GM04503 (cell line): ENCODE measurements around the gene CCDC192.
A peak's percentile ranks its signal among the peaks of the same experiment; 100 is the strongest.

Experiments
- DNase-seq: peaks from one replicate; pipeline ENCODE4 v3.0.0-alpha.2; 2012; ENCODE audit warnings: low read depth

CCDC192 gene

DNA sequence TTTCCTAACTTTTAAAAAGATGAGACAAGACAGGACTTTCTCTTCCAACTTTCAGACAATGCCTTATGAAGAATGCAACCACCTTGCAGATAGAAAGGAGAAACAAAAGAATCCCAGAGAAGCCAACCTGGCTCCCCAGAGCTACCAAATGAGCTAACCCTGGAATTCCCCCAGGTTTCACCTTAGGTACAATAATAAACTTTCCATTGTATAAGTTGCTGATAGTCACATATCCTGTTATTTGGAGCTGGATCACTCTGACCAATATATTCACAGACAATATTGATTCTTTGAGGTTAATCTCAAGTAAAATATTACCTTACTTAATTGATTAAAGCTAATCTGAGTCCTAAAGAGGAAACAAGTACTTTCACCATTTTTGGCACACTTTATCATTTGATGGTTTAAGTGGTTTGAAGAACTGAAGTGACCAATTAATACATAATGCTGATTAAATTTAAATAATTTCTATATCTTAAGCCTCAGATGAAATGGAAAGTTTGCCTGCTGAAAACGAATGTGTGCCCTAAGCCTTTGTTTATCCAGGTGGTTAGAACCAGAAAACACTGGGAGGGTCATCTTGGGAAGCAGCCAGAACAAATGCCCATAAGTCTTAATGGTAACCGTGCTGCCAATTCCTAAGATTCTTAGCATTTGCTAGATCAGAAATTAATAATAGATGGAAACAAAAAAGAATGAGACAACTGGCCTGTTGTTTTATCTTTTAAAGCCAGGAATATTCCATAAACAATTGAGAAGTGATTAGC is 220.8 kb downstream of the CCDC192 start:
- no peak for DNase-seq

DNA sequence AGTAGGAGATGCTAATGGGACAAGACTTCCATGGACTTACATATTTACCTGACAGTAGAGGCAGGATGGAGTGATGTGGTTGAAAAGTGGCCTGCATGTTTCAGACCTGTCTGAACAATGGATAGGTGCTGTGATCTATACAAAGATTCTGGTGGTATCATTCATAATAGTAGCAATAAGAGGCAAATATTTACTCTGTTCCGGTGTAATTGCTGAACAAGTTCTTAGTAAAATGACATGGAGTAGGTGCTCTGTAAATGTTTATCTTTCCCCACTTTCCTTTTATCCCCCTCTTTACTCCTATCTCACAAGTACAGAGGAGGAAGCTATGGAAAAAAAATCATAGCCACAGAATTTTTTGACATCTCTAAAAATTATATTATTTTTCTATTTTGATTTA is 221.4 kb downstream of the CCDC192 start:
- DNase-seq: no peak

- DNase-seq: no peak
Observed at GRCh38 chr5:127925916-127926315, 222.7 kb downstream of the CCDC192 start.

- no peak for DNase-seq
Observed at GRCh38 chr5:127926974-127927373, 223.8 kb downstream of the CCDC192 start.

GRCh38 chr5:127928053-127928452 is 224.9 kb downstream of the CCDC192 start:
- DNase-seq: no peak

DNA sequence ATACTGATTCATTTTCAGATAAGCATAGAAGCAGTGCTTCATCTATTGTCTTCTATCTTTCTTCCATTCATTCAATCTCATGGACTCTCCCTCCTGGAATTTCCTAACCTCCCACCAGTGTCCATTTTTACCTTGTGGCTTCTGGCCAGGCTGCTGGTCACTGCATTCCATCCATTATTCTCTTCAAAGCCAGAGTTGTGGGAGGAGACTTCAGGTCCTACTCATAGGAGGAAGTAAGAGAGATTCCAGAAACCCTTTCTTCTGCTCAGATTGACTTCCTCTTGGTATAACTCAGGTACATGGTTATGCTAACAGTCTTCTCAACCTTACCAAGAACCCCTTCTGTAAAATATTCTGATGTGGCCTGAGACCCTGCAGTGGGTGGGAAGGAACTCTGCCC is 227.1 kb downstream of the CCDC192 start:
- no peak for DNase-seq

DNA sequence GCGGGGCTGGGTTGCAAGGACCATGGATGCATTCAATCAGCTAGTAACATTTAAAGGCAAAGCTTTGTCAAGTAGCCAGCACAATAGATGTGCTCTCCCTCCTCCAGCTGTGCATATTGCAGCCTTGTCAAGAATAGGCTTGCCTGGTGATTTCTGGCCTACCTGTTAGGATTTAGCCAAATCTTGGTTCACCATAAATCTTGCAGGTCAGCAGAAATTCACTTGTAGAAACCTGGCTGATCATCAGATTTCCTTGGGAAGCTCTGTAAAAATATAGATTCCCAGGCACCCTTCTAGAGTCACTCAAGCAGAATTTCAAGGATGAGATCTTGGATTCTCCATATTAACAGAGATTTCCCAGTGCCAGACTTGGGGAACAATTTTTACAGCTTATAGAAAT is 228.2 kb downstream of the CCDC192 start:
- no peak for DNase-seq

DNA sequence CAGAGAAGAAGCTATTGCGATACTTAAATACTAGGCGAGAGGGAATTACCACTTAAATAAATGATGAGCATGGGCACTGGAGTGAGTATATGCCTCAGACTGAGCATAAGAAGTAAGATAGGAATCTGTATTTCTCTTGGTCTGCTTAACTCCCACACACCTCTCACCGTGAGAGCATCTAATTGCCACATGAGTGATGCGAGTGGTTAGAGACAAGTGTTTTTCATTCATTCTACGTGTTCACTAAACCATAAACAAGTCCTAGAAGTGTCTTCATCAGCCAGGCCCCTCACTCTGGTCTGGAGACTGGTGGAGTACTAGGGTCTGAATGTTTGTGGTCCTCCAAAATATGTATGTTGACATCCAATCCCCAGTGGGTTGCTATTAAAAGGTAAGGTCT is 230.2 kb downstream of the CCDC192 start:
- DNase-seq: no peak

DNA sequence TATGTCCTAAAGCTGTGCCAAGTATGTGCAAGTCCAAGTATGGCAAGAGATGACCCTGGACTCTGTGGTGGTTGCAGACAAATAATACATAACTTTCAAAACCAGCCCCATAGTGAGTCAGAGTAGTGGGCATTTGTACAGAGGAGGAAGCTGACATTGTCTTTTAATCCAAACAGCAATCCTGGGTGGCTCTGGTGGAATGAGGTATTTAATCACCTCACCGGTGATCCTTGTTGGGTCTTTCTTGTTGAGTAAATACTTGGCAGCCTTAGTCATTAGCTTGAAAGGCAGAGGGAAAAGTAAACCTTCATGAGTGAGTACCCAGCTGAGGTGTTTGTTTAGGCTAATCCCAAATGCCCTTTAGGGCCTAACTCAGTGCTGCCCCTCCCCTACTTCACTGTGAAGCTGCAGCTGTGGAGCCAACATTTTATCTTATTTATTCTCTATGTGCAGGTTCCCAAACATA is 231.6 kb downstream of the CCDC192 start:
- peak; percentile 24 for DNase-seq

- no peak for DNase-seq
Observed at GRCh38 chr5:127935398-127935797, 232.2 kb downstream of the CCDC192 start.

GRCh38 chr5:127936439-127936972 is 233.3 kb downstream of the CCDC192 start:
- DNase-seq: no peak

DNA sequence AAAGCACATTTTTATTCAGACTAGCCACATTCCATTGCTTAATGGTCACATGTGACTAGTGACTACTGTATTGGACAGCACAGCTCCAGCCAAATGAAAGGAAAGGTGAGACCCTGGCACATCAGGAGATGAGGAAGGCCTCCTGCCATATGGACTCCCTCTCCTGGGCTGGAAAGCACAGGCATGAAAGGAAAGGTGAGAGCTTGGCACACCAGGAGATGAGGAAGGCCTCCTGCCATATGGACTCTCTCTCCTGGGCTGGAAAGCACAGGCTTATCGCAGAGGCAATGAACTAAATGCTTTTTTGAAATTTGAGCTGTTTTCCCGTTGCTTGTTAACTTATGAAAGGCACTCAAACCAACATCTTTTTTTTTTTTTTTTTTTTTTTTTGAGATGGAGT is 235.6 kb downstream of the CCDC192 start:
- DNase-seq: no peak

- DNase-seq: no peak
Observed at GRCh38 chr5:127940854-127941253, 237.7 kb downstream of the CCDC192 start.

- no peak for DNase-seq
Observed at GRCh38 chr5:127941646-127942045, 238.5 kb downstream of the CCDC192 start.

DNA sequence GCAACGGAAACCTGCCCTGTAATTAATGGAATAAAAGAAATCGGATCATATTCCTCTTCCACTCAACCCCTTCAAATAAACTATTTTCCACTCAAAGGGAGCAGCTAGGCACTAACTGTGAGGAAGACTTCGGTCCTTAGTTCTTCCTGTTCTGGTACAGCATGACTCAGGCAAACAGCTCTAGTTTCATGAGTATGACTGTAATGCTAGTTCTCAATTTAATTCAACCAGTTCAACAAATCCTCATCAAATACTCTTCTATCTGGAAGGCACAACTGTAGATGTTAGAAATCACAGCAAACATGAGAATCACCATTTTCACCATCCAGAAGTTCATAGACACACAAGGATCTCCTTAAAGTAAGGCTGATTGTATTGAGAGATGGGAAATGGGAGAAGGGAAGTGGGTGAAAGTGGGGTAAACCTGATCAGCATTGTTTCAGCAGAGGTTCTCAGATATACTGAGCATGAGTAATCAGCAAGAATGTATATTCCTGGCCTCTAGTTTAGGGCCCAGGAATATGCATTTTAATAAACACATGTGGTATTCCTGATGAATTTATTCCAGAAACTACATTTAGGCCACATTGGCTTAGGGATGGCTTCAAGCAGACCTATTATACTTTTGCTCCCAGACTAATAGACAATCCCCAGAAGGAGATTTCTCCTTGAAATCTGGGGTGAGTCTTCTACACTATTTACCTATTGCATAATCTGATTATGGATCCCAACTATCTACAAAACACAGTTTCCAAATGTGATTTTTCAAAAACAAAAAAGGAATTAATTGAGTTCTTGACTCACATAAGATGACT is 239.3 kb downstream of the CCDC192 start:
- no peak for DNase-seq

GRCh38 chr5:127943061-127943371 is 239.8 kb downstream of the CCDC192 start:
- no peak for DNase-seq

DNA sequence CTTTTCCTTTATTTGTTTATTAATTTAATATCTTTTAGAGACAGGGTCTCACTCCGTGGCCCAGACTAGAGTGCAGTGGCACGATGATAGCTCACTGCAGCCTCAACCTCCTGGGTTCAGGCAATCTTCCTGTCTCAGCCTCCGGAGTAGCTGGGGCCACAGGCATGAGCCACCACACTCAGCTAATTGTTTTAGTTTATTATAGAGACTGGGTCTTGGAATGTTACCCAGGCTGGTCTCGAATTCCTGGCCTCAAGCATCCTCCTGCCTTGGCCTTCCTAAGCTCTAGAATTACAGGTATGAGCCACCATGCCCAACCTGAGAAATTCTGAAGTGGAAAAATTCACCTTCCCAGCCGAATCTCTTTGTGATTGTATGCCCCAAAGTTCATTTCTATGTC is 240.9 kb downstream of the CCDC192 start:
- DNase-seq: no peak

DNA sequence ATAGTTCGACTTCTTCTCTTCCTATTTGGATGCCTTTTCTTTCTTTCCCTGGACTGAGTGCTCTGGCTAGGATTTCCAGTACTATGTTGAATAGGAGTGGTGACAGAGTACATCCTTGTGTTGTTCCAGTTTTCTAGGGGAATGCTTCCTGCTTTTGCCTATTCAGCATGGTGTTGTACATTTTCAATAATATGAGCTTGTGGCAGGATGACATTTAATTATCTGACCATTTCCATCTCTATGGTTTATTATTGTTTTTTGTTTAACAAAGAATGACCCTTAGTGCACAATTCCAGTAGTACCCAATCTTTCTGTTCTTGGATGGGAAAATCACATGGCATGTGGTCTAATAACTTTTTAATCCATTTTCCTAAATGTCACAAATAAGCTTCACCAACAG is 244.8 kb downstream of the CCDC192 start:
- no peak for DNase-seq

- no peak for DNase-seq
Observed at GRCh38 chr5:127950707-127951391, 247.7 kb downstream of the CCDC192 start.

DNA sequence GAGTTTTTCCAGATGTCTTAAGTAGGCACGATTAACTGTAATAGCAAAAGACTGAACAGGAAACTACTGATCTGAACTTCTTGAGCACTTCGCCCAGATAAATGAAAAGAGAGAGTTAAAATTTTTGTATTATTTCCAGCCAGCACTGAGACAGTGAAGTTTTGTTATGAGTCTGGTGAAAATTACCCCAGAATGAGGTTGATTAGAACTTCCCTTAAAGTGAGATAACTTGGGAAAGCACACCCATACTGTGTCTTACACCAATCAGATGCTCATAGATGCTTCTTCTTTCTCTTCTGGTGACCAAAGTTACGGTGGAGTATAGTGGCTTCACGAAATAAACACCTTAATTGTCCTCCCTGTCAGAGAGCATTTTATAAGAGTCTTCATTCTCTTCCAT is 248.6 kb downstream of the CCDC192 start:
- DNase-seq: no peak

- no peak for DNase-seq
Observed at GRCh38 chr5:127957183-127957582, 254.0 kb downstream of the CCDC192 start.

- DNase-seq: no peak
Observed at GRCh38 chr5:127957701-127958239, 254.6 kb downstream of the CCDC192 start.
